BLaER1 treated with 17β-estradiol and CSF1 and Interleukin-3, amounts not matched to agents 10 nM and 100 nM (cell line): Measurements from ENCODE around the gene BRAP.
A peak's percentile ranks its signal among the peaks of the same experiment; 100 is the strongest.

Experiments used
- H3K27ac ChIP-seq, 11 experiments: shearing (Covaris generic); formaldehyde crosslinking; 2 replicates each; pipeline ENCODE4 v1.8.1; 2022
- H3K27me3 ChIP-seq, 11 experiments: shearing (Covaris generic); formaldehyde crosslinking; 2 replicates each; pipeline ENCODE4 v1.8.1; 2022
- H3K36me3 ChIP-seq, 11 experiments: shearing (Covaris generic); formaldehyde crosslinking; 2 replicates each; pipeline ENCODE4 v1.8.1; 2022
- H3K4me1 ChIP-seq, 10 experiments: shearing (Covaris generic); formaldehyde crosslinking; 2 replicates each; pipeline ENCODE4 v1.8.1; 2022
- H3K4me2 ChIP-seq, 11 experiments: shearing (Covaris generic); formaldehyde crosslinking; 2 replicates each; pipeline ENCODE4 v1.8.1; 2022
- H3K4me3 ChIP-seq, 10 experiments: shearing (Covaris generic); formaldehyde crosslinking; 2 replicates each; pipeline ENCODE4 v1.8.1; 2022
- H3K9ac ChIP-seq, 11 experiments: shearing (Covaris generic); formaldehyde crosslinking; 2 replicates each; pipeline ENCODE4 v1.8.1; 2022
- H3K9me3 ChIP-seq, 11 experiments: shearing (Covaris generic); formaldehyde crosslinking; replicated peaks in 1 of 11; 2 replicates each; pipeline ENCODE4 v1.8.1; 2022
- H4K20me1 ChIP-seq, 11 experiments: shearing (Covaris generic); formaldehyde crosslinking; 2 replicates each; pipeline ENCODE4 v1.8.1; 2022
- Cebpa-rat ChIP-seq, 11 experiments: shearing (Covaris generic); IDR thresholded peaks; 2 replicates each; pipeline ENCODE4 v1.8.1; 2022

The BRAP gene

DNA sequence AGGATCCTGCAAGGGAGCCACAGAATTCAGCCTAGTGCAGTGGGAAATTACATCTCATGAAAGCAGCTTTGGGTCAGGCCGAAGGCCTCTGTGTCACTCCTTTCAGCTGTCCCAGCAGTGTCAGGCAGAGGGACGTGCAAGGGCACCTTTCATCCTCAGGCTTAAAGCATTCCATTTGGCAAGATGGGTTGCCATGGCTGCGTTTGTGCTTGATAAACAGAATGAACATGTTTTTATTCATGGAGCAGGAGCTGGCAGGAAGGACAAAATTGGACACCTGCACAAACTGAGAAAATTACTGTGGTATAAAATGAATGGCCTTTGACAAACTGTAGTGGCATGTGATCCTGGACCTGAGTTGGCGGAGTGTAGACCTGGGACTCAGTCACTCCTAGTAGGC, 29.5 kb upstream of the BRAP start:
- Histone ChIP-seq H3K36me3 (peaks cover 81 to 100% (median 92%) of the 10 kb centered on the region in 11 experiments), H3K4me3 (no peak overlapping the region), H3K27me3 (no peaks in the 10 kb centered on the region), H3K9me3 (peaks cover 0 to 6% (median 0%) of the 10 kb centered on the region in 11 experiments; a peak in 1 of 22 replicates), H3K27ac (no peak overlapping the region), H4K20me1 (peaks cover 0 to 9% (median 0%) of the 10 kb centered on the region in 11 experiments; a peak in 2 of 22 replicates), H3K9ac (no peak overlapping the region), H3K4me1 (no peaks in the 10 kb centered on the region), H3K4me2 (no peak overlapping the region)
- no peak for TF ChIP-seq Cebpa-rat (IDR thresholded peaks at IDR 0.05)

DNA sequence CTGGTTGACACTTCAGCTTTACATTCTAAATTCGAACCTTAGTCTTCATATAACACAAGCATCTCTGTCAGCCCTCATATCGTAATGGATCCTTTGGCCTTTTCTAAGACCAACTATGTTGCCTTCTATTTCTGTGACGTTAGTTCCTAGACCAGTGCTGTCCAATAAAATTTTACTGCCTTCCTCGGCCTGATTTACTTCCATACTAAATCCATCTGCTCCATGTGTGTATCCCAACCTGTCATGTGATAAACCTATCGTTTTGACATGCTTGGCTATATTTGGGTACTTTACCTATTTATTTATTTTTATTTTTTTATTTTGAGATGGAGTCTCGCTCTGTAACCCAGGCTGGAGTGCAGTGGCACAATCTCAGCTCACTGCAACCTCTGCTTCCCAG, 20.4 kb upstream of the BRAP start:
- TF ChIP-seq Cebpa-rat (IDR thresholded peaks at IDR 0.05) = no peak
- peaks cover 0 to 2% (median 0%) of the 10 kb centered on the region in 11 experiments; a peak in 2 of 22 replicates for H4K20me1 ChIP-seq
- H3K27me3 ChIP-seq = no peaks in the 10 kb centered on the region
- H3K9me3 ChIP-seq = peaks cover 0 to 9% (median 0%) of the 10 kb centered on the region in 11 experiments; a peak in 2 of 22 replicates
- peaks cover 7 to 14% (median 10%) of the 10 kb centered on the region in 10 experiments; a peak in 18 of 20 replicates for H3K4me1 ChIP-seq
- no peak overlapping the region for H3K9ac ChIP-seq
- peak overlapping the region in 5 of 11 experiments; percentile 14 to 49 (median 18); a peak in 4 of 22 replicates for H3K4me2 ChIP-seq
- H3K4me3 ChIP-seq = no peak overlapping the region
- H3K27ac ChIP-seq = no peak overlapping the region
- peaks cover 68 to 100% (median 86%) of the 10 kb centered on the region in 11 experiments for H3K36me3 ChIP-seq

- peak in 1 of 11 experiments; percentile 36; a peak in 1 of 22 replicates for TF ChIP-seq Cebpa-rat (IDR thresholded peaks at IDR 0.05)
- Histone ChIP-seq H3K4me2 (peak overlapping the region in 10 of 11 experiments; percentile 6 to 52 (median 26); a peak in 16 of 22 replicates), H3K4me1 (peaks cover 7 to 14% (median 10%) of the 10 kb centered on the region in 10 experiments; a peak in 18 of 20 replicates), H3K9me3 (peaks cover 0 to 9% (median 0%) of the 10 kb centered on the region in 11 experiments; a peak in 2 of 22 replicates), H3K27ac (peak overlapping the region in 2 of 11 experiments; percentile 15 to 18; a peak in 2 of 22 replicates), H3K27me3 (no peaks in the 10 kb centered on the region), H4K20me1 (peaks cover 0 to 2% (median 0%) of the 10 kb centered on the region in 11 experiments; a peak in 2 of 22 replicates), H3K4me3 (no peak overlapping the region), H3K36me3 (peaks cover 68 to 100% (median 86%) of the 10 kb centered on the region in 11 experiments), H3K9ac (0 out of 22 replicates have a peak overlapping the region, but pooled peaks of 1 of the 11 experiments have one; percentile 4)
Observed at GRCh38 chr12:111705672-111706071, 19.9 kb upstream of the BRAP start.

DNA sequence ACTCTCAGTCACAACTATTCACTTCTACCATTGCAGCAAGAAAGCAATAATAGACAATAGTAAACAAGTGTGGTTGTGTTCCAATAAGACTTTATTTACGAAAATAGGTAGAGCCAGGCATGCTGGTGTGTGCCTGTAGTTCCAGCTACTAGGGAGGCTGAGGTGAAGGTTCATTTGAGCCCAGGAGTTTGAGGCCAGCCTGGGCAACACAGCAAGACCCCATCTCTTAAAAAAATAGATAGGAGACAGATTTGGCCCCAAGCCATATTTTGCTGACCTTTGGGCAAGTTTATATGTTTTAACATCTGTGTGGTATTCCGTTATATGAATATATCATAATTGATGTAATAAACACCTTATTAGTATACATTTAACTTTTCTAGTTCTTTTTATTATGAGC, 14.2 kb upstream of the BRAP start:
- H4K20me1 ChIP-seq = no peaks in the 10 kb centered on the region
- H3K4me2 ChIP-seq = no peak overlapping the region
- H3K27me3 ChIP-seq = no peaks in the 10 kb centered on the region
- H3K9me3 ChIP-seq = peaks cover 0 to 9% (median 0%) of the 10 kb centered on the region in 11 experiments; a peak in 2 of 22 replicates
- H3K27ac ChIP-seq = no peak overlapping the region
- H3K9ac ChIP-seq = no peak overlapping the region
- H3K36me3 ChIP-seq = peaks cover 81 to 100% (median 88%) of the 10 kb centered on the region in 11 experiments
- H3K4me3 ChIP-seq = no peak overlapping the region
- no peak for TF ChIP-seq Cebpa-rat (IDR thresholded peaks at IDR 0.05)
- H3K4me1 ChIP-seq = peaks cover 0 to 3% (median 0%) of the 10 kb centered on the region in 10 experiments; a peak in 2 of 20 replicates

- H3K9ac ChIP-seq = peak overlapping the region in 1 of 11 experiments; percentile 6; a peak in 1 of 22 replicates
- H3K4me2 ChIP-seq = no peak overlapping the region
- no peaks in the 10 kb centered on the region for H3K9me3 ChIP-seq
- H3K27ac ChIP-seq = no peak overlapping the region
- no peak for TF ChIP-seq Cebpa-rat (IDR thresholded peaks at IDR 0.05)
- H3K36me3 ChIP-seq = peaks cover 60 to 84% (median 67%) of the 10 kb centered on the region in 11 experiments
- H3K27me3 ChIP-seq = no peaks in the 10 kb centered on the region
- peaks cover 0 to 10% (median 0%) of the 10 kb centered on the region in 11 experiments; a peak in 2 of 22 replicates for H4K20me1 ChIP-seq
- no peaks in the 10 kb centered on the region for H3K4me1 ChIP-seq
- H3K4me3 ChIP-seq = no peak overlapping the region
Observed at GRCh38 chr12:111693818-111694217, 8.1 kb upstream of the BRAP start.

GRCh38 chr12:111692575-111693210, 6.9 kb upstream of the BRAP start:
- H4K20me1 ChIP-seq = peaks cover 0 to 10% (median 0%) of the 10 kb centered on the region in 11 experiments; a peak in 2 of 22 replicates
- TF ChIP-seq Cebpa-rat (IDR thresholded peaks at IDR 0.05) = no peak
- no peak overlapping the region for H3K9ac ChIP-seq
- no peaks in the 10 kb centered on the region for H3K27me3 ChIP-seq
- H3K4me2 ChIP-seq = no peak overlapping the region
- no peak overlapping the region for H3K27ac ChIP-seq
- H3K4me1 ChIP-seq = no peaks in the 10 kb centered on the region
- H3K36me3 ChIP-seq = peaks cover 49 to 73% (median 56%) of the 10 kb centered on the region in 11 experiments
- H3K9me3 ChIP-seq = no peaks in the 10 kb centered on the region
- no peak overlapping the region for H3K4me3 ChIP-seq

DNA sequence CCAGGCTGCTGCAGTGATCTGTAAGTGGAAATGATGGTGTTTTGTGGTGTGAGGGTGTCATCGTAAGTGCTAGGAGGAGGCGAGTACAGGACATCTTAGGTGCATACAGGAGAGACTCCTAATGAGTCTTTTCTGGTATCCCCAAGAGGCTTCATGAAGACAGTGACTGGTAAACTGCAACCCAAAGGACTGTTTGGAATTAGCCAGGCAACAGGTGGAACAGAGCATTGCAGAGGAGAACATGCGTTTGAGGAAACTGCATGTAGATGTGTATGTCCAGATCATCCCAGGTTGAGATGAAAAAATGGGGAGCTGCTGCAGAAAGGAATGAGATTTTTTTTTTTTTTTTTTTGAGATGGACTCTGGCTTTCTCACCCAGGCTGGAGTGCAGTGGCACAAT, 5.5 kb upstream of the BRAP start:
- Histone ChIP-seq H4K20me1 (peaks cover 0 to 10% (median 0%) of the 10 kb centered on the region in 11 experiments; a peak in 2 of 22 replicates), H3K9ac (no peak overlapping the region), H3K9me3 (no peaks in the 10 kb centered on the region), H3K4me2 (no peak overlapping the region), H3K27me3 (no peaks in the 10 kb centered on the region), H3K36me3 (peaks cover 38 to 59% (median 41%) of the 10 kb centered on the region in 11 experiments), H3K27ac (no peak overlapping the region), H3K4me1 (peaks cover 10 to 12% (median 11%) of the 10 kb centered on the region in 10 experiments), H3K4me3 (no peak overlapping the region)
- TF ChIP-seq Cebpa-rat (IDR thresholded peaks at IDR 0.05) = no peak

DNA sequence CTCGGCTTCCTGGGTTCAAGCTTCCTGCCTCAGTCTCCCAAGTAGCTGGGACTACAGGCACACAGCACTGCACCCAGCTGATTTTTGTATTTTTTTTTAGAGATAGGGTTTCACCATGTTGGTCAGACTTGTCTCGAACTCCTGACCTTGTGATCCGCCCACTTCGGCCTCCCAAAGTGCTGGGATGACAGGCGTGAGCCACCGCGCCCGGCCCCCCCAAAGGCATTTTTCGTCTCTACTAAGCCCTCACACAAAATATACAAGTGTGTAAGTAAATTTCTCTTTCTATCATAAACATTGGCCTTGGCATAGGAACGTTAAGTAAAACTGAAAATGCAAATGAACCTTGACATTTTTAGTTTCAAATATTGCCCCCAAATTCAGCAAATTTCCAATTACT, 2.2 kb upstream of the BRAP start:
- no peaks in the 10 kb centered on the region for H3K9me3 ChIP-seq
- H3K9ac ChIP-seq = no peak overlapping the region
- no peak overlapping the region for H3K4me3 ChIP-seq
- H4K20me1 ChIP-seq = peaks cover 0 to 28% (median 20%) of the 10 kb centered on the region in 11 experiments; a peak in 18 of 22 replicates
- no peak overlapping the region for H3K27ac ChIP-seq
- H3K27me3 ChIP-seq = no peaks in the 10 kb centered on the region
- H3K4me2 ChIP-seq = no peak overlapping the region
- peaks cover 9 to 30% (median 16%) of the 10 kb centered on the region in 11 experiments for H3K36me3 ChIP-seq
- peaks cover 22 to 27% (median 25%) of the 10 kb centered on the region in 10 experiments for H3K4me1 ChIP-seq
- no peak for TF ChIP-seq Cebpa-rat (IDR thresholded peaks at IDR 0.05)

DNA sequence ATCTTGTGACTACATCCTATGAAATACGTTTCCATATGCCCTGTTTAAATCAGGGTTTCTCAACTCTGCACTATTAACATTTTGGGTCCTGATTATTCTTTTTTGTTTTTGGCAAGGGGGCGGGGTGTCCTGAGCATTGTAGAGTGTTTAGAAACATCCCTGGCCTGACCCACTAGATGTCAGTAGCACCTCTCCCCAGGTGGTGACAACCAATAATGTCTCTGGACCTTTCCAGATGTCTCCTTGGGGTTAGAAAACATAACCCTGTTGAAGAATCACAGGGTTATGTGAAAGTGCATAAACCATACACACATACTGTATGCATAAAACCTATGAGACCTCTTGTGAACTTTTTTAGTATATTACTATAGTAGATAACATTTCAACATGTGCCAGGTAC, 1.5 kb upstream of the BRAP start:
- peak overlapping the region in 5 of 11 experiments; percentile 25 to 98 (median 94); a peak in 5 of 22 replicates for H3K9ac ChIP-seq

More for the DNA sequence above, 1.5 kb upstream of the BRAP start:
- H3K4me2 ChIP-seq = peak overlapping the region; percentile 80 to 97 (median 91); a peak in 19 of 22 replicates
- peaks cover 22 to 27% (median 25%) of the 10 kb centered on the region in 10 experiments for H3K4me1 ChIP-seq
- no peak overlapping the region for H3K27ac ChIP-seq
- peaks cover 11 to 30% (median 16%) of the 10 kb centered on the region in 11 experiments for H3K36me3 ChIP-seq
- H4K20me1 ChIP-seq = peaks cover 0 to 33% (median 25%) of the 10 kb centered on the region in 11 experiments; a peak in 19 of 22 replicates
- no peak for TF ChIP-seq Cebpa-rat (IDR thresholded peaks at IDR 0.05)
- peak overlapping the region in 3 of 10 experiments; percentile 84 to 90 (median 88); a peak in 6 of 20 replicates for H3K4me3 ChIP-seq
- H3K27me3 ChIP-seq = no peaks in the 10 kb centered on the region
- no peaks in the 10 kb centered on the region for H3K9me3 ChIP-seq
